Neural progenitor cell (in vitro differentiated cells): ENCODE measurements around the gene S100A5. TPM values are rescaled to one million over a fixed set of nuclear protein-coding genes. Genes with fewer than 3 reads are reported as not detected.

ENCODE experiments used
- DNase-seq: peaks from one replicate; pipeline ENCODE4 v3.0.0-alpha.2; 2016; ENCODE audit warnings: low spot score
- H2AFZ ChIP-seq: fragments of 200-600 bp; sonication (generic); replicated peaks from 2 replicates; pipeline ENCODE4 v1.6.1; 2016; ENCODE audit warnings: antibody characterized with exemption
- H3F3A ChIP-seq: fragments of 200-600 bp; sonication (generic); 2 replicates; pipeline ENCODE4 v1.6.1; 2016; ENCODE audit warnings: antibody characterized with exemption, low read depth
- H3K27ac ChIP-seq: fragments of 200-600 bp; sonication (generic); 2 replicates; pipeline ENCODE4 v1.5.1; 2016; ENCODE audit warnings: mild to moderate bottlenecking
- H3K27me3 ChIP-seq: fragments of 200-600 bp; sonication (generic); 2 replicates; pipeline ENCODE4 v1.6.1; 2016; ENCODE audit warnings: mild to moderate bottlenecking, moderate library complexity
- H3K36me3 ChIP-seq: fragments of 200-600 bp; sonication (generic); 2 replicates; pipeline ENCODE4 v1.5.1; 2016
- H3K4me1 ChIP-seq: fragments of 200-600 bp; sonication (generic); 2 replicates; pipeline ENCODE4 v1.6.1; 2016; ENCODE audit warnings: mixed run types
- H3K4me2 ChIP-seq: fragments of 200-600 bp; sonication (generic); 2 replicates; pipeline ENCODE4 v1.6.1; 2016
- H3K4me3 ChIP-seq: fragments of 200-600 bp; sonication (generic); 2 replicates; pipeline ENCODE4 v1.5.1; 2016
- H3K79me2 ChIP-seq: fragments of 200-600 bp; sonication (generic); 2 replicates; pipeline ENCODE4 v1.6.1; 2016; ENCODE audit warnings: low read depth
- H3K9ac ChIP-seq: fragments of 200-600 bp; sonication (generic); 2 replicates; pipeline ENCODE4 v1.6.1; 2016
- H3K9me3 ChIP-seq: fragments of 200-600 bp; sonication (generic); 2 replicates; pipeline ENCODE4 v1.5.1; 2016; ENCODE audit warnings: low read depth
- H4K20me1 ChIP-seq: fragments of 200-600 bp; sonication (generic); 2 replicates; pipeline ENCODE4 v1.6.1; 2016; ENCODE audit warnings: low read depth
- H3K27ac Mint-ChIP-seq: 3 replicates; pipeline ENCODE4 v1.8.0; 2021; ENCODE audit warnings: mixed read lengths
- H3K27me3 Mint-ChIP-seq: 2 replicates; pipeline ENCODE4 v1.8.0; 2022; ENCODE audit warnings: low read depth, mild to moderate bottlenecking, inconsistent platforms, moderate library complexity, mixed read lengths; ENCODE audit not compliant: insufficient read depth
- H3K36me3 Mint-ChIP-seq: 3 replicates; pipeline ENCODE4 v1.8.0; 2021; ENCODE audit warnings: mixed read lengths
- H3K4me1 Mint-ChIP-seq: 3 replicates; pipeline ENCODE4 v1.8.0; 2021; ENCODE audit warnings: mixed read lengths
- H3K4me3 Mint-ChIP-seq: 3 replicates; pipeline ENCODE4 v1.8.0; 2021; ENCODE audit warnings: mild to moderate bottlenecking, moderate library complexity, mixed read lengths
- H3K9me3 Mint-ChIP-seq: 3 replicates; pipeline ENCODE4 v1.8.0; 2020; ENCODE audit warnings: mixed read lengths
- EZH2 ChIP-seq: fragments of 200-600 bp; sonication (generic); IDR thresholded peaks from 2 replicates; pipeline ENCODE4 v1.6.1; 2017; ENCODE audit warnings: antibody characterized with exemption, mild to moderate bottlenecking, moderate library complexity
- EZH2phosphoT487 ChIP-seq: fragments of 200-600 bp; sonication (generic); IDR thresholded peaks from 2 replicates; pipeline ENCODE4 v1.6.1; 2017; ENCODE audit warnings: antibody characterized with exemption
- total RNA-seq: library from RNA; depleted of rRNA; stranded (reverse); fragments of >200 nt; gene quantifications from 2 replicates; pipeline ENCODE4 v1.2.3, GENCODE V29; 2015; ENCODE audit warnings: low replicate concordance
- TF ChIP-seq, protein P1 (sequence below): fragments of 200-600 bp; sonication (generic); IDR thresholded peaks from 2 replicates; pipeline ENCODE4 v1.5.1; 2017; ENCODE audit warnings: antibody characterized with exemption, mild to moderate bottlenecking

Gene S100A5
- total RNA-seq, 1 donor from 2014 or later: not detected

DNA sequence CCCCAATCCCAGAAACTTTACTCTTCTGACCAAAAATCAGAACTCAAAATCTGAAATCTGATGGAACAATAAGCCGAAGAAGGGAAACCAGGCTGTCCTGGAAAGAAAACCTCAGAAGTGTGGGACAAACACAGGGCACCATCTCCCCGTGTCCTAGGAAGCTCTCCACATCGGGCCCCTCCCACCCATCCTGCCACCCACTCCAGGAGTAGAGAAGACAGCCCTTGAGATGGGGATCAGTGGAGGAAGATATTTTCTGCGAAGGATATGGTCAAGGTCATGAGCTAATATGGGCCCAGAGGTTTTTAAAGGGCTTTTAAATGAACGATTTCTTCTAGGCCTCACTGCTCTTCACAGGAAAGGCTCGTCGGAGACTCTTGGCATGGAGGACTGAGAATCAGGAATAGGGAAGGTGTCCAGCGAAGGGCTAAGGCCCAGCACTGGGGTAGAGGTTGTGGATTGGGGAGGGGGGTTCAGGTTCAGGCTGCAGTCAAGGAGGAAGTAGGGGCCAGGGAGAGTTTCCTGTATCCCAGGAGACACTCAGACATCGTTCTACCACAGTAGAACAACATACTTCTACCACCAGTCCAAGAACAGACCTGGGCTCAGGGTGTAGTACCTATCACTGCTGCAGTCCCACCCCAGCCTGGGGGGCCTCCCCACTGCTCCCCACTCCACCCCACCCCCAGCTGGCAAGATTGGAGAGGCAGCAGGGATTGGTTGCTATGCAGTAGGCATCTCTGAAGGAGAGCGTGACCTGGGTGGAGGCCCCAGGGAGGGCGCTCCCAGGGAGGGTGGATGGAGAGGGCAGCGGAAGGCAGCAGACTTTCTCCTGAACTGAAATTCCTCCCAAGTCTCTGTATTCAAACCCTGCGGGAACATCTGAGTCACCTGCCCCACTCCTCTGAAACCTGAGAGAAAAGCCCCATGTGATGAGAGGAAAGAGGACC, 1.2 kb upstream of the S100A5 start:
- H3K27ac ChIP-seq: no peak overlapping the region
- no peak overlapping the region for H3K4me3 Mint-ChIP-seq
- peak overlapping the region; percentile 42 for H3K27ac Mint-ChIP-seq

GRCh38 chr1:153539395-153540093, 1.2 kb downstream of the S100A5 start:
- Histone ChIP-seq H3K9me3 (no peaks in the 10 kb centered on the region), H4K20me1 (no peaks in the 10 kb centered on the region), H3F3A (peaks cover 4% of the 10 kb centered on the region), H3K79me2 (no peaks in the 10 kb centered on the region), H2AFZ (no peak overlapping the region), H3K4me3 (no peak overlapping the region), H3K36me3 (no peaks in the 10 kb centered on the region), H3K9ac (no peak overlapping the region), H3K27ac (no peak overlapping the region), H3K27me3 (no peaks in the 10 kb centered on the region), H3K4me1 (peaks cover 8% of the 10 kb centered on the region), H3K4me2 (no peak overlapping the region)
- Mint-ChIP-seq H3K27ac (peak overlapping the region; percentile 52), H3K36me3 (no peaks in the 10 kb centered on the region), H3K4me1 (peaks cover 36% of the 10 kb centered on the region), H3K27me3 (peaks cover 9% of the 10 kb centered on the region), H3K9me3 (peaks cover 5% of the 10 kb centered on the region), H3K4me3 (peak overlapping the region; percentile 9)
- TF ChIP-seq, protein P1, sequence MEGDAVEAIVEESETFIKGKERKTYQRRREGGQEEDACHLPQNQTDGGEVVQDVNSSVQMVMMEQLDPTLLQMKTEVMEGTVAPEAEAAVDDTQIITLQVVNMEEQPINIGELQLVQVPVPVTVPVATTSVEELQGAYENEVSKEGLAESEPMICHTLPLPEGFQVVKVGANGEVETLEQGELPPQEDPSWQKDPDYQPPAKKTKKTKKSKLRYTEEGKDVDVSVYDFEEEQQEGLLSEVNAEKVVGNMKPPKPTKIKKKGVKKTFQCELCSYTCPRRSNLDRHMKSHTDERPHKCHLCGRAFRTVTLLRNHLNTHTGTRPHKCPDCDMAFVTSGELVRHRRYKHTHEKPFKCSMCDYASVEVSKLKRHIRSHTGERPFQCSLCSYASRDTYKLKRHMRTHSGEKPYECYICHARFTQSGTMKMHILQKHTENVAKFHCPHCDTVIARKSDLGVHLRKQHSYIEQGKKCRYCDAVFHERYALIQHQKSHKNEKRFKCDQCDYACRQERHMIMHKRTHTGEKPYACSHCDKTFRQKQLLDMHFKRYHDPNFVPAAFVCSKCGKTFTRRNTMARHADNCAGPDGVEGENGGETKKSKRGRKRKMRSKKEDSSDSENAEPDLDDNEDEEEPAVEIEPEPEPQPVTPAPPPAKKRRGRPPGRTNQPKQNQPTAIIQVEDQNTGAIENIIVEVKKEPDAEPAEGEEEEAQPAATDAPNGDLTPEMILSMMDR: no peak
- no peak for TF ChIP-seq EZH2
- TF ChIP-seq EZH2phosphoT487: no peak
- no peak for DNase-seq

More for the DNA sequence above, 1.2 kb upstream of the S100A5 start:
- Histone ChIP-seq H3F3A (peaks cover 4% of the 10 kb centered on the region), H3K4me2 (no peak overlapping the region), H3K9ac (no peak overlapping the region), H2AFZ (no peak overlapping the region), H3K36me3 (no peaks in the 10 kb centered on the region), H3K79me2 (no peaks in the 10 kb centered on the region), H3K27me3 (no peaks in the 10 kb centered on the region), H3K4me1 (peaks cover 28% of the 10 kb centered on the region), H3K4me3 (no peak overlapping the region), H4K20me1 (no peaks in the 10 kb centered on the region), H3K9me3 (no peaks in the 10 kb centered on the region)
- Mint-ChIP-seq H3K4me1 (peaks cover 54% of the 10 kb centered on the region), H3K27me3 (peaks cover 12% of the 10 kb centered on the region), H3K9me3 (peaks cover 4% of the 10 kb centered on the region), H3K36me3 (no peaks in the 10 kb centered on the region)
- DNase-seq: no peak
- no peak for TF ChIP-seq EZH2
- TF ChIP-seq EZH2phosphoT487: no peak
- TF ChIP-seq, protein P1: no peak

DNA sequence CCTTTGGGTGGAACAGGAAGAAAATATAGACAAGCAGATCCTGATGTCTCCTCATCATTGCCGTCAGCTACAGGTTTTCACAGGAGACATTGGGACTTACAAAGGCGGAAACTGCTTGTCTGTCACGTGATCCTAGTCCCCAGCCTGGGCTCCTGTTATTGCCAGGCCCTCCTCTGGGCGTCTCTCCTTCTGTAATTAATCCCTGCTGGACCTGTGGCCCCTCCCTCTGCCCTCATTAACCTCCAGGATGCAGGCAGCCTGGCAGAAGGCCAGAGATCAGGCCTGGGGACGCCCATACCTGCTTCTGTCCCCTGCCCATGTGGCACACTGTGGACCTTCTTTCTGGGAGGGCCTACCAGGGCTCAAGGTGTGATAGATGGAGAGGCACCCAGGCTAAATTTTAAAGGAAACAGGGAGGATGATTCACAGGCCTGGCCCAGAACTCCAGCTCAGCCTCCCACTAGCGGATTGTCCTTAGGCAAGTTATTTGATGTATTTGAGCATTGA, 2.4 kb downstream of the S100A5 start:
- H3F3A ChIP-seq: peaks cover 4% of the 10 kb centered on the region

More for the DNA sequence above, 2.4 kb downstream of the S100A5 start:
- TF ChIP-seq, protein P1: peak; percentile 10
- no peak for TF ChIP-seq EZH2phosphoT487
- peaks cover 36% of the 10 kb centered on the region for H3K4me1 Mint-ChIP-seq
- no peak overlapping the region for H3K27ac Mint-ChIP-seq
- H3K27me3 Mint-ChIP-seq: peaks cover 9% of the 10 kb centered on the region
- Histone ChIP-seq H3K27ac (no peak overlapping the region), H3K79me2 (no peaks in the 10 kb centered on the region), H3K4me3 (no peak overlapping the region), H3K36me3 (no peaks in the 10 kb centered on the region), H2AFZ (peak overlapping the region; percentile 30), H3K9ac (no peak overlapping the region), H3K4me1 (peaks cover 12% of the 10 kb centered on the region), H4K20me1 (no peaks in the 10 kb centered on the region), H3K27me3 (no peaks in the 10 kb centered on the region), H3K9me3 (no peaks in the 10 kb centered on the region), H3K4me2 (no peak overlapping the region)
- peaks cover 5% of the 10 kb centered on the region for H3K9me3 Mint-ChIP-seq
- H3K4me3 Mint-ChIP-seq: no peak overlapping the region
- no peaks in the 10 kb centered on the region for H3K36me3 Mint-ChIP-seq
- peak; percentile 79 for DNase-seq
